IPS DF 6.9 (cell line): ENCODE measurements around the gene ITPR3.

Source experiments
- DNase-seq: peaks from one replicate; pipeline ENCODE4 v3.0.0-alpha.2; 2013; ENCODE audit warnings: low read depth, low spot score
- H3K27ac ChIP-seq: one replicate; pipeline ENCODE4 v1.5.1; 2013; ENCODE audit warnings: low read length, control low read depth
- H3K27me3 ChIP-seq: 2 replicates; pipeline ENCODE4 v1.6.1; 2013; ENCODE audit warnings: mild to moderate bottlenecking, low read length; ENCODE audit not compliant: control insufficient read depth, insufficient read depth
- H3K36me3 ChIP-seq: 2 replicates; pipeline ENCODE4 v1.6.1; 2013; ENCODE audit warnings: low read length; ENCODE audit not compliant: control insufficient read depth, insufficient read depth
- H3K4me1 ChIP-seq: 2 replicates; pipeline ENCODE4 v1.6.1; 2013; ENCODE audit warnings: low read length; ENCODE audit not compliant: control insufficient read depth, insufficient read depth
- H3K4me3 ChIP-seq: 2 replicates; pipeline ENCODE4 v1.5.1; 2013; ENCODE audit warnings: mild to moderate bottlenecking, low read length
- H3K9me3 ChIP-seq: 2 replicates; pipeline ENCODE4 v1.6.1; 2013; ENCODE audit warnings: low read length, inconsistent platforms; ENCODE audit not compliant: control insufficient read depth, insufficient read depth
- WGBS: extraction: QIAGEN DNeasy Blood & Tissue Kit; methylation state at CpG from one replicate; pipeline ENCODE4 v1.1.7; 2013; ENCODE audit warnings: mixed read lengths, missing lambda C conversion rate; ENCODE audit not compliant: insufficient read length, insufficient coverage; 5-methylcytosine and 5-hydroxymethylcytosine counted together

ITPR3 gene

GRCh38 chr6:33658982-33659689, 38.0 kb downstream of the ITPR3 start:
- WGBS = no CpG with 5 or more reads among the region's 16 CpGs

DNA sequence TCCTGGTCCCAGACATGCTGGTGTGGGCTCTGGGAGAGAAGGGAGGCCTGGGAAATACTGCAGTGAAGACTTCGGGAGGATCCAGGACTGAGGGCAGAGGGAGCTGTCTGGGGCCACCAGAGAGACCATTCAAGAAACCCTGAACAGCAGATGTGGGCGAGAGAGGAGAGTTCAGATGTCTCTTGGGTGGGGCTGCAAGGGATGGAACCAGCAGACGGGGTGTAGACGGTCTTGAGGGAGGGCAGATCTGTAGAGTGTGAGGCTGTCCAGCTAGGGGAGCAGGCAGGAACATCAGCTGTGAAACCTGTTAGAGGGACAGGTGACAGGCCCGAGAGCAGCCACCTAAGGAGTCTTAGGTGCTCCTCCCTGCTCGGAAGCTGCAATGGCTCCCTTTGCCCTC, 38.9 kb downstream of the ITPR3 start:
- Histone ChIP-seq H3K4me1 (no peaks in the 10 kb centered on the region), H3K27ac (no peak overlapping the region), H3K4me3 (no peak overlapping the region), H3K9me3 (no peaks in the 10 kb centered on the region), H3K27me3 (no peaks in the 10 kb centered on the region), H3K36me3 (peaks cover 19% of the 10 kb centered on the region)
- DNase-seq = no peak
- no CpG with 5 or more reads among the region's 6 CpGs for WGBS

More at GRCh38 chr6:33658982-33659689, 38.0 kb downstream of the ITPR3 start:
- H3K27ac ChIP-seq = no peak overlapping the region
- no peaks in the 10 kb centered on the region for H3K27me3 ChIP-seq
- peaks cover 19% of the 10 kb centered on the region for H3K36me3 ChIP-seq
- H3K4me3 ChIP-seq = no peak overlapping the region; the same call in 1 of the 2 replicates
- no peak for DNase-seq
- H3K9me3 ChIP-seq = no peaks in the 10 kb centered on the region
- H3K4me1 ChIP-seq = no peaks in the 10 kb centered on the region

DNA sequence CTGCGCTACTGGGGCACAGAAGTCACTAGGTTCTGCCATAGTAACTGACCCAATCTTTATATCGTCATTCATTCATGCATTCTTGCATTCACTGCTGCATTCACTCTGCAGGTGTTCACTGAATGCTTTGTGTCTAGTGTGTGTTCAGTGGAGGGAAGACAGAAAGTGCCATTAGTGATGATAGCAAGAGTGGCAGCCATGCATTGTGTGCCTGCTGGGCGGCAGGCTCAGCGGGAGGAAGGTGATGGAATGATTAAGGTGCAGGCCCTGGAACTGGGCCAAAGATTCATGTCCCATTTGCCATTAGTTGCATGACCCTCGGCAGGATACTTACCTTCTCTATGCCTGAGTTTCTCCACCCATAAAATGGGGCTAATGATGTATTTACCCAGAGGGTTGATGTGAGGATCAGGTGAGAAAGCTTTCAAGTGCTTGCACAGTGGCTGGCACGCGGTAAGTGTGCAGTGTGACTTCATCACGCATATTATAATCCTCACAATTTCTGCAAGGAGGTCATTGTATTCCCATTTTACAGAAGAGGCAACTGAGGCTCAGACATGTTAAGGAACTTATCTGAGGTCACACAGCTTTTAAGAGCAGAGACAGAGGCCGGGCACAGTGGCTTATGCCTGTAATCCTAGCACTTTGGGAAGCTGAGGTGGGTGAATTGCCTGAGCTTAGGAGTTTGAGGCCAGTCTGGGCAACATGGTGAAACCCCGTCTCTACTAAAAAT, 40.1 kb downstream of the ITPR3 start:
- Histone ChIP-seq H3K36me3 (peaks cover 19% of the 10 kb centered on the region), H3K4me1 (no peaks in the 10 kb centered on the region), H3K4me3 (no peak overlapping the region), H3K9me3 (no peaks in the 10 kb centered on the region), H3K27me3 (no peaks in the 10 kb centered on the region), H3K27ac (no peak overlapping the region)
- no CpG with 5 or more reads among the region's 10 CpGs for WGBS
- DNase-seq = no peak

DNA sequence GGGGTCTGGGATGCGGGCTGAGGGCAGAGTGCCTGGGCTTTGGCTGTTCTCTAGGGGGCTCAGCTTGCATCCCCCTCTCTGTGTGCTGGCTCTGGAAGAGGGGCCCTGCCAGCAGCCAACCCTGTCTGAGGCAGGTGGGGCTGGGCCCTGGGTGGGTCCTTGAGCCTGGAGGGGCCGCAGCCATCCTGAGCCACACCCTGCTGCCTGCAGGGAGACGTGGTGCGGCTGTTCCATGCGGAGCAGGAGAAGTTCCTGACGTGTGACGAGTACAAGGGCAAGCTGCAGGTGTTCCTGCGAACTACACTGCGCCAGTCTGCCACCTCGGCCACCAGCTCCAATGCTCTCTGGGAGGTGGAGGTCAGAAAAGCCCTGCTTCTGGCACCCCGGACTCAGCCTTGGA, 41.2 kb downstream of the ITPR3 start:
- H3K4me1 ChIP-seq = no peaks in the 10 kb centered on the region
- no CpG with 5 or more reads among the region's 11 CpGs for WGBS
- H3K9me3 ChIP-seq = no peaks in the 10 kb centered on the region
- no peak for DNase-seq
- H3K4me3 ChIP-seq = no peak overlapping the region
- no peaks in the 10 kb centered on the region for H3K27me3 ChIP-seq
- no peak overlapping the region for H3K27ac ChIP-seq
- H3K36me3 ChIP-seq = peaks cover 26% of the 10 kb centered on the region

GRCh38 chr6:33663028-33663427, 41.9 kb downstream of the ITPR3 start:
- WGBS = no CpG with 5 or more reads among the region's 5 CpGs
- no peaks in the 10 kb centered on the region for H3K27me3 ChIP-seq
- H3K9me3 ChIP-seq = no peaks in the 10 kb centered on the region
- no peaks in the 10 kb centered on the region for H3K4me1 ChIP-seq
- DNase-seq = no peak
- no peak overlapping the region for H3K27ac ChIP-seq
- no peak overlapping the region for H3K4me3 ChIP-seq
- H3K36me3 ChIP-seq = peaks cover 26% of the 10 kb centered on the region

- H3K9me3 ChIP-seq = no peaks in the 10 kb centered on the region
- H3K36me3 ChIP-seq = peaks cover 29% of the 10 kb centered on the region
- WGBS = no CpG with 5 or more reads among the region's 16 CpGs
- H3K4me3 ChIP-seq = no peak overlapping the region
- no peak overlapping the region for H3K27ac ChIP-seq
- H3K27me3 ChIP-seq = no peaks in the 10 kb centered on the region
- no peak for DNase-seq
- no peaks in the 10 kb centered on the region for H3K4me1 ChIP-seq
Measured at GRCh38 chr6:33663727-33664449, 42.8 kb downstream of the ITPR3 start.

DNA sequence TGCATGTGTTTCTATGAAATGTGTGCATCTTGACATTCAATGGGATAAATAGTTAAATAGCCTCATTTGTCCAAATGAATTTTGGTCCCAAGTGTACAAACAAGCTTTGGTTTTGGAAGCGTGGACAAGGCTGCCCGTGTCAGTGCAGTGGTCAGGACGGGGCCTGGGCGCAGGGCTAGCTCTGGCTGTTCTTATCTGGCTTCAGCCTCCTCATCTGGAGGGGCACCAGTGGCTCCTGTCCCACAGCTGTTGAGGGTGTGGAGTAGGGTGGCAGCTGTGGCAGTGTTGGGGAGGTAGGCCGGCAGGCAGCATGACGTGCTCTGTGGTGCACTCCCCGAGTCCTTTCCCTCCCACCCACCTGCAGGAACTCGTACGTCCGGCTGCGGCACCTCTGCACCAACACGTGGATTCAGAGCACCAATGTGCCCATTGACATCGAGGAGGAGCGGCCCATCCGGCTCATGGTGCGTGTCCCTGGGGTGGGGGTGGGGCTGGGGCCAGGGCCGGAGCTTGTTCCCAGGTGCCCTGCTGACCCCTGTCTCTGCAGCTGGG, 43.5 kb downstream of the ITPR3 start:
- peaks cover 27% of the 10 kb centered on the region for H3K36me3 ChIP-seq
- no peak for DNase-seq
- WGBS = no CpG with 5 or more reads among the region's 17 CpGs
- H3K27ac ChIP-seq = no peak overlapping the region
- H3K4me1 ChIP-seq = no peaks in the 10 kb centered on the region
- H3K27me3 ChIP-seq = no peaks in the 10 kb centered on the region
- no peak overlapping the region for H3K4me3 ChIP-seq
- no peaks in the 10 kb centered on the region for H3K9me3 ChIP-seq

DNA sequence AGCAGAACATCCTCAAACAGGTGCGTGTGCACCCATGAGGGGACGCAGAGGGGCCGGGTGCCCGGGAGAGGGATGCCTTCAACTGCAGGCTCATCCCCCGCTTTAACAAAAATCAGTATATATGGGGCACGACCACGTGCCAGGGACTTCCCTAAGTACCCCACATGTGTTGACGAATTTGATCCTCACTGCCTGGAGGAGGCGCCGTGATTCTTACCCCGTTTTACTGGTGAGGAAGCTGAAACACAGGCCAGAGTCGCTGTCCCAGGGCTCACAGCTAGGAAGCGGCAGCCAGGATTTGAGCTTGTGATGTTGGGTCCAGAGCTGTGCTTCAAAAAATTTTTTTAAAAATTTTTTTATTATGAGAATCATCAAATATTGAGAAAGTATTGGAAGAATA, 44.8 kb downstream of the ITPR3 start:
- no peaks in the 10 kb centered on the region for H3K27me3 ChIP-seq
- no peak overlapping the region for H3K4me3 ChIP-seq
- H3K4me1 ChIP-seq = no peaks in the 10 kb centered on the region
- WGBS = no CpG with 5 or more reads among the region's 13 CpGs
- no peak overlapping the region for H3K27ac ChIP-seq
- no peak for DNase-seq
- no peaks in the 10 kb centered on the region for H3K9me3 ChIP-seq
- peaks cover 31% of the 10 kb centered on the region for H3K36me3 ChIP-seq

DNA sequence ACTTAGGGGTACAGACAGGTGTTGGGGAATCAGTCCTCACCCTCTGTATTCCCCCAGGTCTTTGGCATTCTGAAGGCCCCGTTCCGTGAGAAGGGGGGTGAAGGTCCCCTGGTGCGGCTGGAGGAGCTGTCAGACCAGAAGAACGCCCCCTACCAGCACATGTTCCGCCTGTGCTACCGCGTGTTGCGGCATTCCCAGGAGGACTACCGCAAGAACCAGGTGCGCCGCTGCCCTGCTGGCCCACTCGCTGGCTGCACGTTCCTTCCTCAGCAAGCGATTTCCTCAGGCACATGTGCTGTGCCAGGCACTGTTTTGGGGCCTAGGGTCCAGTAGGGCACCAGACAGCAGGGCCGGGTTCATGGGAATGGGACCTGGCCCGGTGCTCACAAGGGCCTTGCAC, 46.0 kb downstream of the ITPR3 start:
- no CpG with 5 or more reads among the region's 16 CpGs for WGBS
- Histone ChIP-seq H3K4me1 (no peaks in the 10 kb centered on the region), H3K9me3 (no peaks in the 10 kb centered on the region), H3K27ac (no peak overlapping the region), H3K4me3 (no peak overlapping the region), H3K36me3 (peaks cover 35% of the 10 kb centered on the region), H3K27me3 (no peaks in the 10 kb centered on the region)
- DNase-seq = no peak

DNA sequence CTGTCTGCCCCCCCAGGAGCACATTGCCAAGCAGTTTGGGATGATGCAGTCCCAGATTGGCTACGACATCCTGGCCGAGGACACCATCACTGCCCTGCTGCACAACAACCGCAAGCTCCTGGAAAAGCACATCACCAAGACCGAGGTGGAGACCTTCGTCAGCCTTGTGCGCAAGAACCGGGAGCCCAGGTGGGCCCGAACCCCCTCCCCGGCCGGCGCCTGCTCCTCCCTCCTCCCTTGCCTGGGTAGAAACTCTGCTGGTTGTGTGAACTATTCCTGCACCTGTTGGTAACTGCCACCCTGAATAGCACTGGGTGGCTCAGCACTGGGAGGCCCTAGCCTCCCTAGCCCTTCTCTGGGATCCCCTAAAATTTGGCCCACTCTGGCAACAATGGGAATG, 46.7 kb downstream of the ITPR3 start:
- Histone ChIP-seq H3K27me3 (no peaks in the 10 kb centered on the region), H3K27ac (no peak overlapping the region), H3K4me1 (no peaks in the 10 kb centered on the region), H3K4me3 (no peak overlapping the region), H3K9me3 (no peaks in the 10 kb centered on the region), H3K36me3 (peaks cover 36% of the 10 kb centered on the region)
- WGBS = no CpG with 5 or more reads among the region's 11 CpGs
- no peak for DNase-seq
